Gastroesophageal sphincter (tissue), 3 donors: ENCODE measurements around the gene OTOP1.

Experiments
- POLR2A ChIP-seq, 2 donors: fragments of 450-650 bp; IDR thresholded peaks; one replicate each; pipeline ENCODE4 v1.6.1; 2017; ENCODE audit warnings: antibody characterized with exemption in 2 of 2, mild to moderate bottlenecking in 2 of 2, moderate library complexity in 1 of 2
- TF ChIP-seq, protein P1 (sequence below), 4 experiments: fragments of 200-600 bp in 2 of 4; fragments of 450-650 bp in 2 of 4; sonication (generic) in 1 of 4; IDR thresholded peaks; one replicate each; pipeline ENCODE4 v1.5.1; 2017 to 2019; ENCODE audit warnings: antibody characterized with exemption in 4 of 4, mild to moderate bottlenecking in 2 of 4, moderate library complexity in 2 of 4

DNA sequence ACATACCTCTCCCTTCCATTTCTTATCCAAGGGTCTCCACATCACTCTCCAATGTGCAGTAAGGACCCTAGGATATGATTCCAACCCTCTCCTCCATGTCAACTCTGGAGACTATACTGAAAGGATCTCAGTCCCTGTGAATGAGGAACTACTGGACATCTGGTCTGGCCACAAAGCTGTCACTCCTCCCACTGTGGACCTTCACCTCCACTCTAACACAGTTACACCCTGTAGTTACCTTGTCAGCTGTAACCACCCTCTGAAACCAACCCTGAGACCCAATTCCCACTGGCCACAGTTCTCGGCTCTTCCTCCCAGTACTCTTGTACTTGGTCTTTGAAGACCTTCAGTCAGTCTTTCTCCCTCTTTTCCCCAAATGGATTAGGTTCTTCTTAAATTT lies 18.4 kb upstream of the OTOP1 start:
- TF ChIP-seq, protein P1, sequence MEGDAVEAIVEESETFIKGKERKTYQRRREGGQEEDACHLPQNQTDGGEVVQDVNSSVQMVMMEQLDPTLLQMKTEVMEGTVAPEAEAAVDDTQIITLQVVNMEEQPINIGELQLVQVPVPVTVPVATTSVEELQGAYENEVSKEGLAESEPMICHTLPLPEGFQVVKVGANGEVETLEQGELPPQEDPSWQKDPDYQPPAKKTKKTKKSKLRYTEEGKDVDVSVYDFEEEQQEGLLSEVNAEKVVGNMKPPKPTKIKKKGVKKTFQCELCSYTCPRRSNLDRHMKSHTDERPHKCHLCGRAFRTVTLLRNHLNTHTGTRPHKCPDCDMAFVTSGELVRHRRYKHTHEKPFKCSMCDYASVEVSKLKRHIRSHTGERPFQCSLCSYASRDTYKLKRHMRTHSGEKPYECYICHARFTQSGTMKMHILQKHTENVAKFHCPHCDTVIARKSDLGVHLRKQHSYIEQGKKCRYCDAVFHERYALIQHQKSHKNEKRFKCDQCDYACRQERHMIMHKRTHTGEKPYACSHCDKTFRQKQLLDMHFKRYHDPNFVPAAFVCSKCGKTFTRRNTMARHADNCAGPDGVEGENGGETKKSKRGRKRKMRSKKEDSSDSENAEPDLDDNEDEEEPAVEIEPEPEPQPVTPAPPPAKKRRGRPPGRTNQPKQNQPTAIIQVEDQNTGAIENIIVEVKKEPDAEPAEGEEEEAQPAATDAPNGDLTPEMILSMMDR (IDR thresholded peaks at IDR 0.05), result no peak
- no peak for TF ChIP-seq POLR2A (IDR thresholded peaks at IDR 0.05)
